ENCODE results near the gene IAH1. TPM values are rescaled to one million over a fixed set of nuclear protein-coding genes. Genes with fewer than 3 reads are reported as not detected.

IAH1 gene
- total and polyA plus RNA-seq, 9 of the 15 experiments (the other 6 are each of a cell fraction or from before 2014, with no cell fraction given) = 0.04 to 19.3 (median 0.36) TPM; not detected in 3

GRCh38 chr2:9462886-9463697, 11.3 kb upstream of the IAH1 start (continued):
- TF ChIP-seq AFF1 (IDR thresholded peaks at IDR 0.05; ENCODE audit: low read depth in 1 of 2, partially characterized antibody in 2 of 2) (no peak), DACH1 (IDR thresholded peaks at IDR 0.05; ENCODE audit: partially characterized antibody) (no peak), ZNF217 (CRISPR knock-in tag; IDR thresholded peaks at IDR 0.05) (no peak), ZNF384 (IDR thresholded peaks at IDR 0.05; ENCODE audit: low read depth, low read length) (no peak), ZNF280B (CRISPR knock-in tag; IDR thresholded peaks at IDR 0.05) (no peak), GATA2 (CRISPR knock-in tag; IDR thresholded peaks at IDR 0.05) (no peak)

All from K562 (cell line).